ENCODE results near the gene LPP. TPM values are rescaled to one million over a fixed set of nuclear protein-coding genes. Genes with fewer than 3 reads are reported as not detected.
A peak's percentile ranks its signal among the peaks of the same experiment; 100 is the strongest.

The LPP gene
- total and polyA plus RNA-seq, 2 donors (not counting 1 experiment from before 2014, with no cell fraction given): 7.6 to 81.7 TPM

- Histone ChIP-seq H3K27me3 (replicated peaks in 1 of 4; ENCODE audit: control extremely low read depth in 1 of 4, control insufficient read depth in 3 of 4, insufficient read depth in 4 of 4, low read length in 3 of 4) (no peaks in the 10 kb centered on the region), H3K4me1 (ENCODE audit: control insufficient read depth in 2 of 2, insufficient read depth in 2 of 2, low read length in 2 of 2) (peaks cover 20 to 23% of the 10 kb centered on the region in 2 donors), H3K9me3 (ENCODE audit: control extremely low read depth in 1 of 3, control insufficient read depth in 2 of 3, insufficient read depth in 1 of 3, low read length in 2 of 3) (no peaks in the 10 kb centered on the region), H3K79me2 (ENCODE audit: control insufficient read depth, insufficient read depth, low read length) (peaks cover 42% of the 10 kb centered on the region), H3K9ac (ENCODE audit: low read length) (peak overlapping the region; percentile 14), H4K20me1 (ENCODE audit: control insufficient read depth, insufficient read depth, low read length, poor library complexity, severe bottlenecking) (no peaks in the 10 kb centered on the region), H3K4me3 (ENCODE audit: control extremely low read depth in 1 of 5, extremely low read depth in 1 of 5, insufficient read depth in 1 of 5, low read depth in 2 of 5, low read length in 4 of 5) (peak overlapping the region in 2 of 5 experiments; percentile 0 to 8), H3K27ac (ENCODE audit: low read length in 2 of 2) (peak overlapping the region; percentile 25 to 60), H3K36me3 (replicated peaks in 1 of 2; ENCODE audit: control extremely low read depth in 1 of 2, control insufficient read depth in 1 of 2, extremely low read depth in 1 of 2, insufficient read depth in 2 of 2, low read length in 1 of 2) (no peaks in the 10 kb centered on the region), H2AFZ (ENCODE audit: insufficient read depth, low read depth, low read length, poor library complexity, severe bottlenecking) (peak overlapping the region; percentile 44), H3K4me2 (replicated peaks; ENCODE audit: low read depth, low read length, poor library complexity, severe bottlenecking) (peak overlapping the region; percentile 41)
- WGBS (ENCODE audit: insufficient coverage): 59% methylated on average over 7 of the region's 11 CpGs
- H3K4me3 Mint-ChIP-seq: peak overlapping the region; percentile 68
- peak overlapping the region; percentile 85 for H3K27ac Mint-ChIP-seq
- peak; percentile 48 for DNase-seq
- ChIA-PET CTCF (interaction anchor here (0.6 to 1.7 kb wide), 4 partner anchors 18 to 616 kb away, joined by 3 to 6 read pairs (median 3); partner anchors contain the start of gene BCL6), POLR2A (no interaction called here)
- intact Hi-C loops (cut with micrococcal nuclease): loop anchor here (5.0 kb wide), 1 partner anchor 42 kb away; no protein-coding TSS in a partner anchor
- ATAC-seq (ENCODE audit: low read depth): peak; percentile 86
- TF ChIP-seq EZH2 (IDR thresholded peaks at IDR 0.05; ENCODE audit: borderline replicate concordance, insufficient read depth, low read depth, low read length, poor library complexity, severe bottlenecking) (no peak), CTCF (IDR thresholded peaks at IDR 0.05) (no peak)
- peaks cover 5% of the 10 kb centered on the region for H3K9me3 Mint-ChIP-seq (ENCODE audit: insufficient read depth)
- H3K27me3 Mint-ChIP-seq: no peaks in the 10 kb centered on the region
- H3K4me1 Mint-ChIP-seq: peaks cover 38% of the 10 kb centered on the region
Observed at GRCh38 chr3:188339410-188340295, 185.7 kb downstream of the LPP start.

GRCh38 chr3:188341501-188341900 lies 187.5 kb downstream of the LPP start:
- DNase-seq: no peak
- no CpG with 5 or more reads among the region's 2 CpGs for WGBS (ENCODE audit: insufficient coverage)
- CTCF ChIA-PET: interaction anchor here (1.0 to 1.2 kb wide), 3 partner anchors 8 to 601 kb away, joined by 3 to 5 read pairs (median 4); no protein-coding TSS in a partner anchor
- H3K9me3 ChIP-seq (ENCODE audit: control extremely low read depth in 1 of 3, control insufficient read depth in 2 of 3, insufficient read depth in 1 of 3, low read length in 2 of 3): no peaks in the 10 kb centered on the region
- H3K27ac ChIP-seq (ENCODE audit: low read length in 2 of 2): no peak overlapping the region
- H3K4me1 ChIP-seq (ENCODE audit: control insufficient read depth in 2 of 2, insufficient read depth in 2 of 2, low read length in 2 of 2): peaks cover 20 to 28% of the 10 kb centered on the region in 2 donors
- Mint-ChIP-seq H3K4me3 (no peak overlapping the region), H3K27ac (no peak overlapping the region), H3K9me3 (ENCODE audit: insufficient read depth) (no peaks in the 10 kb centered on the region), H3K27me3 (no peaks in the 10 kb centered on the region), H3K4me1 (peaks cover 44% of the 10 kb centered on the region)
- TF ChIP-seq CTCF (IDR thresholded peaks at IDR 0.05): no peak
- TF ChIP-seq EZH2 (IDR thresholded peaks at IDR 0.05; ENCODE audit: borderline replicate concordance, insufficient read depth, low read depth, low read length, poor library complexity, severe bottlenecking): no peak
- no peaks in the 10 kb centered on the region for H4K20me1 ChIP-seq (ENCODE audit: control insufficient read depth, insufficient read depth, low read length, poor library complexity, severe bottlenecking)
- H2AFZ ChIP-seq (ENCODE audit: insufficient read depth, low read depth, low read length, poor library complexity, severe bottlenecking): no peak overlapping the region
- no peak overlapping the region for H3K9ac ChIP-seq (ENCODE audit: low read length)
- no peak overlapping the region for H3K4me2 ChIP-seq (replicated peaks; ENCODE audit: low read depth, low read length, poor library complexity, severe bottlenecking)
- intact Hi-C loops (cut with micrococcal nuclease): no loop called here
- no peaks in the 10 kb centered on the region for H3K27me3 ChIP-seq (replicated peaks in 1 of 4; ENCODE audit: control extremely low read depth in 1 of 4, control insufficient read depth in 3 of 4, insufficient read depth in 4 of 4, low read length in 3 of 4)
- POLR2A ChIA-PET: no interaction called here
- no peak for ATAC-seq (ENCODE audit: low read depth)
- no peak overlapping the region for H3K4me3 ChIP-seq (ENCODE audit: control extremely low read depth in 1 of 5, extremely low read depth in 1 of 5, insufficient read depth in 1 of 5, low read depth in 2 of 5, low read length in 4 of 5)
- no peaks in the 10 kb centered on the region for H3K36me3 ChIP-seq (replicated peaks in 1 of 2; ENCODE audit: control extremely low read depth in 1 of 2, control insufficient read depth in 1 of 2, extremely low read depth in 1 of 2, insufficient read depth in 2 of 2, low read length in 1 of 2)
- H3K79me2 ChIP-seq (ENCODE audit: control insufficient read depth, insufficient read depth, low read length): peaks cover 25% of the 10 kb centered on the region
